ENCODE results near the gene ADAMTS9.

DNA sequence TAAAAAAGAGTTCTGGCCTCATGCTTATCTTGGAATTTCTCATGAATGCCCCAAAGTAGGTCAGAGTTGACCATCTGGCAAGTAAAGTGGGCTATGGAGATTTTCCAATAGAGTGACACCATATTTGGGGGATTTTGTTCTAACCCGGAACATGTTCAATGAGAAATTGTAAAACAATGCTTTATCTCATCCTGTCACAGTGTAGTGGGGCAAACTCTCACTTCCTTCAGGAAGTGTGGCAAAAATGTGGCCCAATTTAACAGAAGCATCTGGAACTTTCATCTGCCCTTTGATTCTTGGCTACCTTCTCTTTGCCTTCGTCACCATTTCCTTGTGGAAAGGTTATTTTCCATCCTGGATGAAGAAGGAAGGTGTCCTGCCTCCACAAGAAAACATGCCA is 70.8 kb downstream of the ADAMTS9 start:
- TF ChIP-seq, protein P1, sequence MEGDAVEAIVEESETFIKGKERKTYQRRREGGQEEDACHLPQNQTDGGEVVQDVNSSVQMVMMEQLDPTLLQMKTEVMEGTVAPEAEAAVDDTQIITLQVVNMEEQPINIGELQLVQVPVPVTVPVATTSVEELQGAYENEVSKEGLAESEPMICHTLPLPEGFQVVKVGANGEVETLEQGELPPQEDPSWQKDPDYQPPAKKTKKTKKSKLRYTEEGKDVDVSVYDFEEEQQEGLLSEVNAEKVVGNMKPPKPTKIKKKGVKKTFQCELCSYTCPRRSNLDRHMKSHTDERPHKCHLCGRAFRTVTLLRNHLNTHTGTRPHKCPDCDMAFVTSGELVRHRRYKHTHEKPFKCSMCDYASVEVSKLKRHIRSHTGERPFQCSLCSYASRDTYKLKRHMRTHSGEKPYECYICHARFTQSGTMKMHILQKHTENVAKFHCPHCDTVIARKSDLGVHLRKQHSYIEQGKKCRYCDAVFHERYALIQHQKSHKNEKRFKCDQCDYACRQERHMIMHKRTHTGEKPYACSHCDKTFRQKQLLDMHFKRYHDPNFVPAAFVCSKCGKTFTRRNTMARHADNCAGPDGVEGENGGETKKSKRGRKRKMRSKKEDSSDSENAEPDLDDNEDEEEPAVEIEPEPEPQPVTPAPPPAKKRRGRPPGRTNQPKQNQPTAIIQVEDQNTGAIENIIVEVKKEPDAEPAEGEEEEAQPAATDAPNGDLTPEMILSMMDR (IDR thresholded peaks at IDR 0.05) = no peak
- TF ChIP-seq POLR2A (IDR thresholded peaks at IDR 0.05) = no peak
- TF ChIP-seq EP300 (IDR thresholded peaks at IDR 0.05) = no peak

All from ovary (tissue), 3 donors.